NCI-H2029 treated with DMSO at 0.1 percent for 48 hours (cell line): ENCODE measurements around the gene LYZL6.

Experiments
- DNase-seq: peaks from one replicate; lab custom pipeline; 2025; lab: John Stamatoyannopoulos, UW

The LYZL6 gene

GRCh38 chr17:35943537-35943936, at the start of gene LYZL6:
TSS of gene LYZL6 (minus strand) at chr17:35943713. CDS start at chr17:35939356, 4,357 bp downstream.
- no peak for DNase-seq

- no peak for DNase-seq
Observed at GRCh38 chr17:35991075-35991474, 47.6 kb upstream of the LYZL6 start.

- DNase-seq, result no peak
Observed at GRCh38 chr17:35988164-35988563, 44.7 kb upstream of the LYZL6 start.

GRCh38 chr17:35986643-35987042, 43.1 kb upstream of the LYZL6 start, which contains the start of gene CCL14:
TSS of gene CCL14 (minus strand) at chr17:35986729. CDS start at chr17:35986649, 80 bp downstream.
- no peak for DNase-seq

- DNase-seq, result no peak
Observed at GRCh38 chr17:35984140-35984539, 40.6 kb upstream of the LYZL6 start.

- DNase-seq, result no peak
Observed at GRCh38 chr17:35982409-35983191, 39.1 kb upstream of the LYZL6 start.

GRCh38 chr17:35981908-35982330, 38.4 kb upstream of the LYZL6 start:
- no peak for DNase-seq

- no peak for DNase-seq
Observed at GRCh38 chr17:35981246-35981645, 37.7 kb upstream of the LYZL6 start, which contains the start of gene CCL16. TSS of gene CCL16 (minus strand) at chr17:35981497. CDS start at chr17:35981420, 77 bp downstream.

- DNase-seq, result no peak
Observed at GRCh38 chr17:35978346-35978745, 34.8 kb upstream of the LYZL6 start.

GRCh38 chr17:35977509-35977908, 34.0 kb upstream of the LYZL6 start:
- DNase-seq, result no peak

- DNase-seq, result no peak
Observed at GRCh38 chr17:35973333-35974260, 30.1 kb upstream of the LYZL6 start.

GRCh38 chr17:35972945-35973332, 29.4 kb upstream of the LYZL6 start:
- no peak for DNase-seq

GRCh38 chr17:35972535-35972934, 29.0 kb upstream of the LYZL6 start:
- no peak for DNase-seq

- no peak for DNase-seq
Observed at GRCh38 chr17:35972066-35972465, 28.6 kb upstream of the LYZL6 start.

- peak; percentile 11 for DNase-seq
Observed at GRCh38 chr17:35969558-35970380, 26.3 kb upstream of the LYZL6 start.

GRCh38 chr17:35968520-35969054, 25.1 kb upstream of the LYZL6 start:
- no peak for DNase-seq

- DNase-seq, result no peak
Observed at GRCh38 chr17:35965272-35965671, 21.8 kb upstream of the LYZL6 start.

- DNase-seq, result no peak
Observed at GRCh38 chr17:35963663-35964062, 20.1 kb upstream of the LYZL6 start.

GRCh38 chr17:35953720-35954119, 10.2 kb upstream of the LYZL6 start:
- no peak for DNase-seq

GRCh38 chr17:35949401-35949800, 5.9 kb upstream of the LYZL6 start:
- no peak for DNase-seq

- DNase-seq, result no peak
Observed at GRCh38 chr17:35948092-35948491, 4.6 kb upstream of the LYZL6 start.
